HG03565 (cell line): ENCODE data around the gene POLA1.

ENCODE experiments used
- ATAC-seq: cut with Tn5 transposase; IDR thresholded peaks from one replicate; pipeline ENCODE4 v1.9.1; 2021; ENCODE audit warnings: mild to moderate bottlenecking, moderate library complexity; ENCODE audit not compliant: unreplicated experiment

Gene POLA1

GRCh38 chrX:25020905-25021449 lies 327.3 kb downstream of the POLA1 start:
- no peak for ATAC-seq

- no peak for ATAC-seq
Observed at GRCh38 chrX:25022499-25023325, 329.0 kb downstream of the POLA1 start.

- no peak for ATAC-seq
Observed at GRCh38 chrX:25023908-25024307, 330.2 kb downstream of the POLA1 start.

- no peak for ATAC-seq
Observed at GRCh38 chrX:25025615-25026014, 331.9 kb downstream of the POLA1 start.

GRCh38 chrX:25026576-25026975 lies 332.9 kb downstream of the POLA1 start:
- no peak for ATAC-seq

- no peak for ATAC-seq
Observed at GRCh38 chrX:25028726-25029125, 335.0 kb downstream of the POLA1 start.

- ATAC-seq = no peak
Observed at GRCh38 chrX:25029288-25029825, 335.6 kb downstream of the POLA1 start.

- no peak for ATAC-seq
Observed at GRCh38 chrX:25034889-25035288, 341.2 kb downstream of the POLA1 start.

- ATAC-seq = no peak
Observed at GRCh38 chrX:25039036-25039435, 345.3 kb downstream of the POLA1 start.

- ATAC-seq = no peak
Observed at GRCh38 chrX:25043192-25043591, 349.5 kb downstream of the POLA1 start.
